CD14-positive monocyte (primary cell): ENCODE data around the gene NPFFR1. TPM values are rescaled to one million over a fixed set of nuclear protein-coding genes. Genes with fewer than 3 reads are reported as not detected.
A peak's percentile ranks its signal among the peaks of the same experiment; 100 is the strongest.

Source experiments
- DNase-seq, 3 donors: peaks; one replicate each; pipeline ENCODE4 v3.0.0-alpha.2; 2011 to 2022
- H2AFZ ChIP-seq: 2 replicates; pipeline ENCODE4 v1.6.0; 2012; ENCODE audit warnings: mild to moderate bottlenecking, low read depth, low read length, inconsistent platforms; ENCODE audit not compliant: insufficient read depth, poor library complexity, severe bottlenecking
- H3K27ac ChIP-seq, 2 donors: 1 replicate in 1 of 2; 2 replicates in 1 of 2; pipeline ENCODE4 v1.5.1; 2012 to 2013; ENCODE audit warnings: low read length in 2 of 2, control low read depth in 1 of 2, inconsistent platforms in 1 of 2, low read depth in 1 of 2, mild to moderate bottlenecking in 1 of 2
- H3K27me3 ChIP-seq, 2 donors: one replicate each; pipeline versions ENCODE4 v1.6.0 to v1.6.1; 2011 to 2013; ENCODE audit warnings: low read length in 2 of 2; ENCODE audit not compliant: control insufficient read depth in 2 of 2, insufficient read depth in 2 of 2
- H3K36me3 ChIP-seq, 2 donors: replicated peaks in 1 of 2; 1 replicate in 1 of 2; 2 replicates in 1 of 2; pipeline versions ENCODE4 v1.5.1 to v1.6.1; 2012 to 2013; ENCODE audit warnings: low read length in 2 of 2, control low read depth in 1 of 2, inconsistent platforms in 1 of 2, mild to moderate bottlenecking in 1 of 2; ENCODE audit not compliant: insufficient read depth in 2 of 2, control insufficient read depth in 1 of 2
- H3K4me1 ChIP-seq, 2 donors: 1 replicate in 1 of 2; 2 replicates in 1 of 2; pipeline versions ENCODE4 v1.5.1 to v1.6.1; 2012 to 2013; ENCODE audit warnings: low read length in 2 of 2, control low read depth in 1 of 2, inconsistent platforms in 1 of 2, mild to moderate bottlenecking in 1 of 2, moderate library complexity in 1 of 2; ENCODE audit not compliant: insufficient read depth in 2 of 2, control insufficient read depth in 1 of 2
- H3K4me2 ChIP-seq: replicated peaks from 2 replicates; pipeline ENCODE3; 2012; ENCODE audit warnings: low read length, moderate library complexity, mild to moderate bottlenecking; ENCODE audit not compliant: poor library complexity, severe bottlenecking; ENCODE audit errors: extremely low read depth
- H3K4me3 ChIP-seq, 3 experiments: fragments of 200-600 bp in 1 of 3; sonication (generic) in 1 of 3; replicated peaks in 1 of 3; 1 replicate in 2 of 3; 2 replicates in 1 of 3; pipeline ENCODE4 v1.5.1; 2011 to 2013; ENCODE audit warnings: low read length in 3 of 3, mild to moderate bottlenecking in 3 of 3, control low read depth in 2 of 3, low read depth in 2 of 3, inconsistent platforms in 1 of 3, moderate library complexity in 1 of 3
- H3K79me2 ChIP-seq: 2 replicates; pipeline ENCODE4 v1.6.0; 2012; ENCODE audit warnings: mild to moderate bottlenecking, control low read depth, inconsistent platforms, low read length, moderate library complexity; ENCODE audit not compliant: insufficient read depth
- H3K9ac ChIP-seq: 2 replicates; pipeline ENCODE4 v1.6.0; 2017; ENCODE audit warnings: low read length, mild to moderate bottlenecking; ENCODE audit not compliant: insufficient read depth, poor library complexity, severe bottlenecking
- H3K9me3 ChIP-seq, 2 donors: replicated peaks in 1 of 2; 1 replicate in 1 of 2; 2 replicates in 1 of 2; pipeline versions ENCODE4 v1.5.1 to v1.6.1; 2012 to 2013; ENCODE audit warnings: low read length in 2 of 2, control low read depth in 1 of 2; ENCODE audit not compliant: control insufficient read depth in 1 of 2, insufficient read depth in 1 of 2
- H4K20me1 ChIP-seq: 2 replicates; pipeline ENCODE4 v1.6.0; 2012; ENCODE audit warnings: mild to moderate bottlenecking, low read length, control low read depth, moderate library complexity; ENCODE audit not compliant: insufficient read depth
- H3K27ac Mint-ChIP-seq, 7 donors: one replicate each; pipeline ENCODE4 v1.8.0; 2020; ENCODE audit warnings: mild to moderate bottlenecking in 7 of 7, mixed read lengths in 7 of 7, moderate library complexity in 6 of 7, inconsistent platforms in 2 of 7
- H3K27me3 Mint-ChIP-seq, 3 donors: one replicate each; pipeline ENCODE4 v1.8.0; 2021 to 2022; ENCODE audit warnings: low read depth in 3 of 3, mild to moderate bottlenecking in 3 of 3, mixed read lengths in 3 of 3, moderate library complexity in 3 of 3, inconsistent platforms in 1 of 3
- H3K36me3 Mint-ChIP-seq, 2 donors: one replicate each; pipeline ENCODE4 v1.8.0; 2020; ENCODE audit warnings: mixed read lengths in 2 of 2, inconsistent platforms in 1 of 2, mild to moderate bottlenecking in 1 of 2
- H3K4me1 Mint-ChIP-seq: one replicate; pipeline ENCODE4 v1.8.0; 2020; ENCODE audit warnings: mild to moderate bottlenecking, mixed read lengths
- H3K4me3 Mint-ChIP-seq, 2 donors: one replicate each; pipeline ENCODE4 v1.8.0; 2020; ENCODE audit warnings: mild to moderate bottlenecking in 2 of 2, mixed read lengths in 2 of 2, moderate library complexity in 1 of 2
- H3K9me3 Mint-ChIP-seq, 7 donors: one replicate each; pipeline ENCODE4 v1.8.0; 2020 to 2022; ENCODE audit warnings: mixed read lengths in 7 of 7, mild to moderate bottlenecking in 6 of 7, moderate library complexity in 6 of 7, inconsistent platforms in 2 of 7
- CTCF ChIP-seq: fragments of 200-600 bp; IDR thresholded peaks from one replicate; pipeline ENCODE4 v1.8.0; 2022; ENCODE audit warnings: antibody characterized with exemption, mild to moderate bottlenecking
- WGBS: methylation state at CpG from one replicate; pipeline ENCODE4 v1.1.5; 2013; ENCODE audit warnings: missing lambda C conversion rate; ENCODE audit not compliant: insufficient coverage; 5-methylcytosine and 5-hydroxymethylcytosine counted together
- intact Hi-C, 2 donors: fragments of 100-400 bp; cut with micrococcal nuclease; formaldehyde crosslinking; loops; one replicate each; pipeline versions ENCODE4 v1.15.0 to v1.15.1; 2023
- polyA plus RNA-seq, 3 donors: library from polyadenylated mRNA; depleted of rRNA in 1 of 3; unstranded in 2 of 3; stranded (reverse) in 1 of 3; fragments of 300-500 nt in 2 of 3; fragments of >200 nt in 1 of 3; fragmentation: Illumina TruSeq in 2 of 3; gene quantifications; 1 replicate in 2 of 3; 2 replicates in 1 of 3; pipeline ENCODE4 v1.2.3, GENCODE V29; 2012 to 2021

NPFFR1 gene
- polyA plus RNA-seq, 3 donors: 0.03 TPM; not detected in 2

- intact Hi-C loops: no loop called here
- H3K9ac ChIP-seq: peak overlapping the region; percentile 73
- H2AFZ ChIP-seq: peak overlapping the region; percentile 95
- H3K27me3 Mint-ChIP-seq: peaks cover 0 to 3% (median 0%) of the 10 kb centered on the region in 3 donors
- H3K36me3 Mint-ChIP-seq: peaks cover 12 to 18% of the 10 kb centered on the region in 2 donors
- H3K4me3 ChIP-seq: peak overlapping the region; percentile 72 to 95 (median 82)
- H3K79me2 ChIP-seq: peaks cover 28% of the 10 kb centered on the region
- peak overlapping the region; percentile 28 to 72 for H3K27ac ChIP-seq
- peak overlapping the region; percentile 99 for H3K4me2 ChIP-seq
- H3K27me3 ChIP-seq: no peaks in the 10 kb centered on the region
- no peak for TF ChIP-seq CTCF
- H4K20me1 ChIP-seq: no peaks in the 10 kb centered on the region
- H3K9me3 ChIP-seq: no peaks in the 10 kb centered on the region
- peaks cover 0 to 1% (median 0%) of the 10 kb centered on the region in 7 donors for H3K9me3 Mint-ChIP-seq
- H3K4me1 ChIP-seq: peaks cover 17 to 23% of the 10 kb centered on the region in 2 donors
- WGBS: 0% methylated on average over 11 of the region's 18 CpGs
- DNase-seq: no peak
- peak overlapping the region; percentile 72 to 94 (median 86) for H3K27ac Mint-ChIP-seq
- H3K4me1 Mint-ChIP-seq: peaks cover 12% of the 10 kb centered on the region
- H3K4me3 Mint-ChIP-seq: peak overlapping the region; percentile 96
- peaks cover 8 to 16% of the 10 kb centered on the region in 2 donors for H3K36me3 ChIP-seq
Measured at GRCh38 chr10:70232859-70233108, 51.0 kb downstream of the NPFFR1 start.

- Mint-ChIP-seq H3K27me3 (peaks cover 0 to 3% (median 0%) of the 10 kb centered on the region in 3 donors), H3K36me3 (peaks cover 12 to 18% of the 10 kb centered on the region in 2 donors), H3K9me3 (peaks cover 0 to 1% (median 0%) of the 10 kb centered on the region in 7 donors), H3K27ac (peak overlapping the region; percentile 72 to 94 (median 86)), H3K4me3 (peak overlapping the region; percentile 96), H3K4me1 (peaks cover 12% of the 10 kb centered on the region)
- under 1% methylated on average over 31 of the region's 39 CpGs for WGBS
- peak overlapping the region; percentile 95 for H2AFZ ChIP-seq
- H3K9me3 ChIP-seq: no peaks in the 10 kb centered on the region
- peak overlapping the region; percentile 73 for H3K9ac ChIP-seq
- peaks cover 29% of the 10 kb centered on the region for H3K79me2 ChIP-seq
- no peaks in the 10 kb centered on the region for H3K27me3 ChIP-seq
- peak overlapping the region; percentile 99 for H3K4me2 ChIP-seq
- peak overlapping the region; percentile 72 to 95 (median 82) for H3K4me3 ChIP-seq
- peaks cover 8 to 16% of the 10 kb centered on the region in 2 donors for H3K36me3 ChIP-seq
- intact Hi-C loops: no loop called here
- DNase-seq: peak in 2 of 3 donors; percentile 18 to 35
- peaks cover 17 to 23% of the 10 kb centered on the region in 2 donors for H3K4me1 ChIP-seq
- peak overlapping the region; percentile 28 to 72 for H3K27ac ChIP-seq
- no peak for TF ChIP-seq CTCF
- H4K20me1 ChIP-seq: no peaks in the 10 kb centered on the region
Measured at GRCh38 chr10:70232155-70232858, 51.5 kb downstream of the NPFFR1 start.
